PC-3 (cell line): Measurements from ENCODE around the gene PSMD1. TPM values are rescaled to one million over a fixed set of nuclear protein-coding genes. Genes with fewer than 3 reads are reported as not detected.
A peak's percentile ranks its signal among the peaks of the same experiment; 100 is the strongest.

Source experiments
- ATAC-seq: fragments of 200-7000 bp; cut with Tn5 transposase; 2 replicates; pipeline ENCODE4 v1.9.1; 2020; ENCODE audit warnings: mild to moderate bottlenecking, moderate library complexity
- BruUV-seq: library from RNA; stranded (reverse); fragments of 400-500 nt; replicated peaks from 2 replicates; lab custom pipeline; 2021; lab: Mats Ljungman, UMichigan
- CTCF ChIA-PET: fragments of 300-600 bp; sonication (Branson Sonifier 250); formaldehyde crosslinking; loops from one replicate; lab custom pipeline; 2022; ENCODE audit warnings: antibody characterized with exemption; lab: Charles Lee
- POLR2A ChIA-PET: fragments of 300-600 bp; sonication (Branson Sonifier 250); formaldehyde crosslinking; loops from one replicate; lab custom pipeline; 2022; ENCODE audit warnings: antibody characterized with exemption; ENCODE audit not compliant: unreplicated experiment; lab: Charles Lee
- DNase-seq: peaks from one replicate; pipeline ENCODE4 v3.0.0-alpha.2; 2015
- H2AFZ ChIP-seq: fragments of 300-600 bp; sonication (generic); 2 replicates; pipeline ENCODE4 v1.6.0; 2016; ENCODE audit warnings: antibody characterized with exemption, low read length
- H3F3A ChIP-seq: fragments of 300-600 bp; sonication (generic); one replicate; pipeline ENCODE4 v1.6.0; 2017; ENCODE audit warnings: antibody characterized with exemption, low read length, control low read depth, mild to moderate bottlenecking; ENCODE audit not compliant: unreplicated experiment
- H3K27ac ChIP-seq: fragments of 300-600 bp; sonication (generic); 2 replicates; pipeline ENCODE4 v1.5.1; 2016; ENCODE audit warnings: mild to moderate bottlenecking, low read length
- H3K27me3 ChIP-seq: fragments of 300-600 bp; sonication (generic); 2 replicates; pipeline ENCODE4 v1.6.1; 2016; ENCODE audit warnings: low read length, mixed read lengths
- H3K36me3 ChIP-seq: fragments of 300-600 bp; sonication (generic); 2 replicates; pipeline ENCODE4 v1.6.1; 2016; ENCODE audit warnings: low read depth, mixed run types, low read length, mixed read lengths
- H3K4me1 ChIP-seq: fragments of 300-600 bp; sonication (generic); 2 replicates; pipeline ENCODE4 v1.5.1; 2016; ENCODE audit warnings: low read length; ENCODE audit not compliant: insufficient read depth
- H3K4me2 ChIP-seq: fragments of 300-600 bp; sonication (generic); 2 replicates; pipeline ENCODE4 v1.6.0; 2016; ENCODE audit warnings: low read length
- H3K4me3 ChIP-seq: fragments of 300-600 bp; sonication (generic); 2 replicates; pipeline ENCODE4 v1.5.1; 2016; ENCODE audit warnings: mild to moderate bottlenecking, low read length, mixed read lengths
- H3K79me2 ChIP-seq: fragments of 300-600 bp; sonication (generic); 2 replicates; pipeline ENCODE4 v1.6.1; 2017; ENCODE audit warnings: low read length, mixed read lengths
- H3K9ac ChIP-seq: fragments of 300-600 bp; sonication (generic); 2 replicates; pipeline ENCODE4 v1.6.0; 2016; ENCODE audit warnings: mild to moderate bottlenecking, low read length
- H3K9me2 ChIP-seq: fragments of 300-600 bp; sonication (generic); replicated peaks from 2 replicates; pipeline ENCODE4 v1.6.1; 2016; ENCODE audit warnings: mixed run types, low read length, mixed read lengths
- H3K9me3 ChIP-seq: fragments of 300-600 bp; sonication (generic); 2 replicates; pipeline ENCODE4 v1.6.1; 2016; ENCODE audit warnings: low read length, mixed read lengths
- H4K20me1 ChIP-seq: fragments of 300-600 bp; sonication (generic); 2 replicates; pipeline ENCODE4 v1.6.1; 2016; ENCODE audit warnings: low read length, mixed read lengths
- EZH2 ChIP-seq: fragments of 300-600 bp; sonication (generic); IDR thresholded peaks from one replicate; pipeline ENCODE4 v1.6.1; 2017; ENCODE audit warnings: antibody characterized with exemption, mild to moderate bottlenecking, low read length; ENCODE audit not compliant: unreplicated experiment
- EZH2phosphoT487 ChIP-seq: fragments of 300-600 bp; sonication (generic); IDR thresholded peaks from 2 replicates; pipeline ENCODE4 v1.6.1; 2018; ENCODE audit warnings: mild to moderate bottlenecking, antibody characterized with exemption, low read length, borderline replicate concordance
- intact Hi-C: fragments of 100-400 bp; cut with micrococcal nuclease; formaldehyde crosslinking; loops from 2 replicates; pipeline ENCODE4 v1.9.0; 2023
- total RNA-seq: library from RNA; depleted of rRNA; stranded (reverse); fragments of >200 nt; gene quantifications from 2 replicates; pipeline ENCODE4 v1.2.3, GENCODE V29; 2014
- TF ChIP-seq, protein P1 (sequence below): fragments of 300-600 bp; sonication (generic); conservative IDR thresholded peaks from 2 replicates; pipeline ENCODE4 v1.5.1; 2017; ENCODE audit warnings: antibody characterized with exemption, low read depth, mild to moderate bottlenecking, low read length

PSMD1 gene
- total RNA-seq, 1 experiment from 2014 or later: 154 TPM

DNA sequence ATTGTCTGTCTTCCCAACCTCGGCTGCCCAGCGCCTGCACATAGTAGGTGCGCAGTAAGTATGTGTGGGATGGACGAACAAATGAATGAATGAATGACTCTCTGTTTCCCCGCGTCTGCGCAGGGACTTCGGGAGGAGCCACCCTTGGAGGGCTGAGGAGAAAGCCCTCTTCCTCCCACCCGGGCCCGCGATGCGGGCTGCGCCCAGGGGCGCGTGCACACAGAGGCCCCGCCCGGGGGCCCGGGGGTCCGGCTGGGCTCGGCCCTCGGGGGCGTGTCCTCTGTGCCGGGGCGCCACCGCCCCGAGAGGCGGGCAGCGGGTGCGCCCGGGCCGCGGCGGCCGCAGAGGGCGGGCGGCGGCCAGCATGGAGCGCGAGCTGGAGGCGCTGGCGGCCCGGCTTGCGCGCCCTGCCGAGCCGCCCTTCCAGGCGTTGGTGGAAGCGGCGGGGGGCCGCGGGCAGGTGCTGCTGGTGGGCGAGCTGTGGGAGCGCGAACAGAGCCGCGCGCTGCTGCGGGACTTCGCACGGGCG, 19.4 kb upstream of the PSMD1 start, which contains the start of gene C2orf72:
TSS of gene C2orf72 (plus strand) at position 322 of the 529 bp plus-strand sequence. CDS start at position 365, 43 bp downstream.
- Histone ChIP-seq H3K9me2 (no peaks in the 10 kb centered on the region), H3K27ac (no peak within 1 kb of the TSS), H3K9me3 (no peaks in the 10 kb centered on the region), H3F3A (no peaks in the 10 kb centered on the region), H2AFZ (no peak within 1 kb of the TSS), H3K79me2 (no peaks in the 10 kb centered on the region), H3K4me1 (no peaks in the 10 kb centered on the region), H3K4me2 (peak within 1 kb of the TSS; percentile 77), H3K27me3 (peaks cover 21% of the 10 kb centered on the region), H4K20me1 (no peaks in the 10 kb centered on the region), H3K9ac (no peak within 1 kb of the TSS), H3K4me3 (peak within 1 kb of the TSS; percentile 53), H3K36me3 (no peaks in the 10 kb centered on the region)
- CTCF ChIA-PET: no interaction called here
- POLR2A ChIA-PET: no interaction called here
- no peak for DNase-seq
- no peak for TF ChIP-seq EZH2
- TF ChIP-seq EZH2phosphoT487: no peak
- TF ChIP-seq, protein P1, sequence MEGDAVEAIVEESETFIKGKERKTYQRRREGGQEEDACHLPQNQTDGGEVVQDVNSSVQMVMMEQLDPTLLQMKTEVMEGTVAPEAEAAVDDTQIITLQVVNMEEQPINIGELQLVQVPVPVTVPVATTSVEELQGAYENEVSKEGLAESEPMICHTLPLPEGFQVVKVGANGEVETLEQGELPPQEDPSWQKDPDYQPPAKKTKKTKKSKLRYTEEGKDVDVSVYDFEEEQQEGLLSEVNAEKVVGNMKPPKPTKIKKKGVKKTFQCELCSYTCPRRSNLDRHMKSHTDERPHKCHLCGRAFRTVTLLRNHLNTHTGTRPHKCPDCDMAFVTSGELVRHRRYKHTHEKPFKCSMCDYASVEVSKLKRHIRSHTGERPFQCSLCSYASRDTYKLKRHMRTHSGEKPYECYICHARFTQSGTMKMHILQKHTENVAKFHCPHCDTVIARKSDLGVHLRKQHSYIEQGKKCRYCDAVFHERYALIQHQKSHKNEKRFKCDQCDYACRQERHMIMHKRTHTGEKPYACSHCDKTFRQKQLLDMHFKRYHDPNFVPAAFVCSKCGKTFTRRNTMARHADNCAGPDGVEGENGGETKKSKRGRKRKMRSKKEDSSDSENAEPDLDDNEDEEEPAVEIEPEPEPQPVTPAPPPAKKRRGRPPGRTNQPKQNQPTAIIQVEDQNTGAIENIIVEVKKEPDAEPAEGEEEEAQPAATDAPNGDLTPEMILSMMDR: no peak
- peak; percentile 55 for ATAC-seq
- intact Hi-C loops: no loop called here
- no TSS peak for BruUV-seq

DNA sequence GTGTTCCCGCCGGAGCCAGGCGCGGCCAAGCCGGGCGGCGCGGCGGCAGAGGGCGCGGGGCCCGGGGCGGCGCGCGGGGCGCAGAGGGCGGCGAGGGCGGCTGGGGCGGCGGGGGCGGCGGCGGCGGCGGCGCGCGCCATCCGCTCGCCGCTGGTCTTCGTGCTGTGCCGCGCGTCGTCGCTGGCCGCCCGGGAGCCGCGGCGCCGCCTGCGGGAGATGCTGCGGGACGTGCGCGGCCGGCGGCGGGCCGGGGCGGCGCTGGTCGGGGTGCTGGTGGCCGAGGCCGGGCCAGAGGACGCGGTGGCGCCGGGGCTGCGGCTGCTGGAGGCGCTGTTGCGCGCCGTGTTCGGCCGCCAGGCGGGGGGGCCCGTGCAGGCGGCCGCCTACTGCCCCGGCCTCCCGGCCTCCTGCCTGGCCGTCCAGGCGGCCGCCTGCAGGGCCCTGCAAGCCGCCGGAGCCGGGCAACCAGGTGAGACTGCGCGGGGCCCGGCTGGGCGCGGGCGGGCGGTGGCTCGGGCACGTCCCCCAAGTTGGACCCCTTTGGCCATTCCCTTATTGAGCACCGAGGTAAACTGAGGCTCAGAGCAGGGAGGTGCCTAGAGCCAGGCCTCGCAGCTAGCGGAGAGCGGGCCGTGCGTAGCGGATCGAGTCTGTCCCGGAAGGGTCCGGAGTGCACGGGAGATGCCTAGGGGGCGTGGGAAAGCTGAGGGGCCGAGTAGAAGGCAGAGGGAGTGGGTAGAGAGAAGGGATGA, 18.8 kb upstream of the PSMD1 start:
- ATAC-seq (peak; percentile 54), DNase-seq (no peak)
- Histone ChIP-seq H3K4me2 (peak overlapping the region; percentile 77), H3F3A (no peaks in the 10 kb centered on the region), H2AFZ (no peak overlapping the region), H3K9me2 (no peaks in the 10 kb centered on the region), H3K27me3 (peaks cover 21% of the 10 kb centered on the region), H4K20me1 (no peaks in the 10 kb centered on the region), H3K4me1 (no peaks in the 10 kb centered on the region), H3K36me3 (no peaks in the 10 kb centered on the region), H3K4me3 (peak overlapping the region; percentile 52), H3K9me3 (no peaks in the 10 kb centered on the region), H3K79me2 (no peaks in the 10 kb centered on the region), H3K27ac (no peak overlapping the region), H3K9ac (no peak overlapping the region)
- ChIA-PET POLR2A (no interaction called here), CTCF (no interaction called here)
- intact Hi-C loops: no loop called here
- no TSS peak for BruUV-seq
- TF ChIP-seq EZH2 (no peak), EZH2phosphoT487 (no peak)
- TF ChIP-seq, protein P1: no peak
